Stomach smooth muscle (tissue), 2 donors: ENCODE results near the gene GFER.
A peak's percentile ranks its signal among the peaks of the same experiment; 100 is the strongest.

ENCODE experiments used
- H3K27ac ChIP-seq: one replicate; pipeline ENCODE4 v1.7.0; 2013; ENCODE audit warnings: mild to moderate bottlenecking, low read length, inconsistent platforms
- H3K27me3 ChIP-seq, 2 donors: one replicate each; pipeline ENCODE4 v1.7.0; 2013; ENCODE audit warnings: low read length in 2 of 2; ENCODE audit not compliant: insufficient read depth in 2 of 2, control insufficient read depth in 1 of 2
- H3K36me3 ChIP-seq, 2 donors: one replicate each; pipeline ENCODE4 v1.7.0; 2013; ENCODE audit warnings: low read length in 2 of 2; ENCODE audit not compliant: control insufficient read depth in 2 of 2, insufficient read depth in 2 of 2
- H3K4me1 ChIP-seq: one replicate; pipeline ENCODE4 v1.7.0; 2013; ENCODE audit warnings: low read length; ENCODE audit not compliant: control insufficient read depth, insufficient read depth
- H3K4me3 ChIP-seq, 2 donors: one replicate each; pipeline ENCODE4 v1.7.0; 2013; ENCODE audit warnings: low read length in 2 of 2
- H3K9ac ChIP-seq, 2 donors: one replicate each; pipeline ENCODE4 v1.7.0; 2013; ENCODE audit warnings: low read length in 2 of 2, mild to moderate bottlenecking in 1 of 2
- H3K9me3 ChIP-seq, 2 donors: one replicate each; pipeline ENCODE4 v1.7.0; 2013; ENCODE audit warnings: low read length in 2 of 2; ENCODE audit not compliant: control insufficient read depth in 2 of 2
- donor health status: healthy.
- donor health status: Pancreatic carcinoma.

GFER gene

GRCh38 chr16:2003231-2003826, 19.3 kb downstream of the GFER start:
- no peak overlapping the region for H3K4me3 ChIP-seq

GRCh38 chr16:2003827-2004641, 20.0 kb downstream of the GFER start:
- peaks cover 53% of the 10 kb centered on the region for H3K4me1 ChIP-seq
- peak overlapping the region in 1 of 2 donors; percentile 28 for H3K9ac ChIP-seq
- no peak overlapping the region for H3K27ac ChIP-seq
- peak overlapping the region in 1 of 2 donors; percentile 35 for H3K4me3 ChIP-seq
- peaks cover 16 to 26% of the 10 kb centered on the region in 2 donors for H3K36me3 ChIP-seq
- H3K27me3 ChIP-seq = no peaks in the 10 kb centered on the region
- H3K9me3 ChIP-seq = no peaks in the 10 kb centered on the region

More at GRCh38 chr16:2003231-2003826, 19.3 kb downstream of the GFER start:
- H3K9me3 ChIP-seq = no peaks in the 10 kb centered on the region
- peaks cover 16 to 27% of the 10 kb centered on the region in 2 donors for H3K36me3 ChIP-seq
- H3K9ac ChIP-seq = no peak overlapping the region
- H3K27ac ChIP-seq = no peak overlapping the region
- H3K27me3 ChIP-seq = no peaks in the 10 kb centered on the region
- H3K4me1 ChIP-seq = peaks cover 46% of the 10 kb centered on the region

- no peak overlapping the region for H3K9ac ChIP-seq
- no peak overlapping the region for H3K27ac ChIP-seq
- H3K36me3 ChIP-seq = peaks cover 15 to 22% of the 10 kb centered on the region in 2 donors
- no peak overlapping the region for H3K4me3 ChIP-seq
- no peaks in the 10 kb centered on the region for H3K9me3 ChIP-seq
- H3K4me1 ChIP-seq = peaks cover 57% of the 10 kb centered on the region
- no peaks in the 10 kb centered on the region for H3K27me3 ChIP-seq
Measured at GRCh38 chr16:2004795-2005517, 21.0 kb downstream of the GFER start.

- Histone ChIP-seq H3K27ac (no peak overlapping the region), H3K4me3 (no peak overlapping the region), H3K36me3 (peaks cover 13 to 19% of the 10 kb centered on the region in 2 donors), H3K27me3 (no peaks in the 10 kb centered on the region), H3K9me3 (no peaks in the 10 kb centered on the region), H3K9ac (no peak overlapping the region), H3K4me1 (peaks cover 64% of the 10 kb centered on the region)
Measured at GRCh38 chr16:2005646-2006045, 21.7 kb downstream of the GFER start.

GRCh38 chr16:2006317-2006716, 22.3 kb downstream of the GFER start:
- H3K27ac ChIP-seq = no peak overlapping the region
- H3K4me1 ChIP-seq = peaks cover 64% of the 10 kb centered on the region
- H3K27me3 ChIP-seq = no peaks in the 10 kb centered on the region
- peaks cover 11 to 13% of the 10 kb centered on the region in 2 donors for H3K36me3 ChIP-seq
- H3K9me3 ChIP-seq = no peaks in the 10 kb centered on the region
- no peak overlapping the region for H3K9ac ChIP-seq
- no peak overlapping the region for H3K4me3 ChIP-seq

GRCh38 chr16:2007081-2007836, 23.3 kb downstream of the GFER start:
- Histone ChIP-seq H3K4me1 (peaks cover 64% of the 10 kb centered on the region), H3K36me3 (peaks cover 2 to 3% of the 10 kb centered on the region in 2 donors), H3K9me3 (no peaks in the 10 kb centered on the region), H3K27ac (no peak overlapping the region), H3K9ac (peak overlapping the region in 1 of 2 donors; percentile 47), H3K27me3 (no peaks in the 10 kb centered on the region), H3K4me3 (peak overlapping the region in 1 of 2 donors; percentile 77)

- peak overlapping the region; percentile 84 to 88 for H3K9ac ChIP-seq
- H3K9me3 ChIP-seq = no peaks in the 10 kb centered on the region
- peaks cover 64% of the 10 kb centered on the region for H3K4me1 ChIP-seq
- H3K4me3 ChIP-seq = peak overlapping the region in 1 of 2 donors; percentile 77
- H3K36me3 ChIP-seq = no peaks in the 10 kb centered on the region
- H3K27me3 ChIP-seq = no peaks in the 10 kb centered on the region
- H3K27ac ChIP-seq = no peak overlapping the region
Measured at GRCh38 chr16:2008009-2008526, 24.1 kb downstream of the GFER start.

- Histone ChIP-seq H3K4me1 (peaks cover 59% of the 10 kb centered on the region), H3K27me3 (no peaks in the 10 kb centered on the region), H3K36me3 (no peaks in the 10 kb centered on the region), H3K9ac (peak overlapping the region; percentile 84 to 88), H3K4me3 (peak overlapping the region; percentile 77 to 87), H3K9me3 (no peaks in the 10 kb centered on the region), H3K27ac (no peak overlapping the region)
Measured at GRCh38 chr16:2008631-2009163, 24.7 kb downstream of the GFER start.

- no peaks in the 10 kb centered on the region for H3K36me3 ChIP-seq
- H3K27ac ChIP-seq = peak overlapping the region; percentile 31
- H3K9ac ChIP-seq = peak overlapping the region; percentile 84 to 88
- H3K4me1 ChIP-seq = peaks cover 54% of the 10 kb centered on the region
- H3K4me3 ChIP-seq = peak overlapping the region; percentile 77 to 87
- H3K9me3 ChIP-seq = no peaks in the 10 kb centered on the region
- H3K27me3 ChIP-seq = no peaks in the 10 kb centered on the region
Measured at GRCh38 chr16:2009164-2009711, 25.2 kb downstream of the GFER start.
